GM23248 (cell line): ENCODE data around the gene ANO8. TPM values are rescaled to one million over a fixed set of nuclear protein-coding genes. Genes with fewer than 3 reads are reported as not detected.

Source experiments
- DNase-seq: peaks from one replicate; pipeline ENCODE4 v3.0.0-alpha.2; 2015
- H2AFZ ChIP-seq: fragments of 200-600 bp; sonication (generic); 2 replicates; pipeline ENCODE4 v1.6.1; 2016; ENCODE audit warnings: antibody characterized with exemption
- H3F3A ChIP-seq: fragments of 200-600 bp; sonication (generic); 2 replicates; pipeline ENCODE4 v1.6.1; 2016; ENCODE audit warnings: mild to moderate bottlenecking, antibody characterized with exemption, mixed run types; ENCODE audit not compliant: insufficient read depth
- H3K27ac ChIP-seq: fragments of 200-600 bp; sonication (generic); 2 replicates; pipeline ENCODE4 v1.5.1; 2016; ENCODE audit warnings: mild to moderate bottlenecking
- H3K27me3 ChIP-seq: fragments of 200-600 bp; sonication (generic); replicated peaks from 2 replicates; pipeline ENCODE4 v1.6.1; 2016; ENCODE audit warnings: mild to moderate bottlenecking; ENCODE audit not compliant: insufficient read depth
- H3K36me3 ChIP-seq: fragments of 200-600 bp; sonication (generic); 2 replicates; pipeline ENCODE4 v1.6.1; 2016; ENCODE audit warnings: low read depth, mild to moderate bottlenecking
- H3K4me1 ChIP-seq: fragments of 200-600 bp; sonication (generic); 2 replicates; pipeline ENCODE4 v1.6.1; 2016; ENCODE audit warnings: mild to moderate bottlenecking; ENCODE audit not compliant: insufficient read depth
- H3K4me2 ChIP-seq: fragments of 200-600 bp; sonication (generic); one replicate; pipeline ENCODE4 v1.6.1; 2016; ENCODE audit warnings: mild to moderate bottlenecking; ENCODE audit not compliant: unreplicated experiment
- H3K4me3 ChIP-seq: fragments of 200-600 bp; sonication (generic); 2 replicates; pipeline ENCODE4 v1.5.1; 2016; ENCODE audit warnings: mild to moderate bottlenecking
- H3K79me2 ChIP-seq: fragments of 200-600 bp; sonication (generic); 2 replicates; pipeline ENCODE4 v1.6.1; 2016; ENCODE audit warnings: mild to moderate bottlenecking; ENCODE audit not compliant: insufficient read depth
- H3K9ac ChIP-seq: fragments of 200-600 bp; sonication (generic); 2 replicates; pipeline ENCODE4 v1.6.1; 2016; ENCODE audit warnings: mild to moderate bottlenecking
- H3K9me2 ChIP-seq: fragments of 200-600 bp; sonication (generic); 2 replicates; pipeline ENCODE4 v1.6.1; 2016; ENCODE audit warnings: mixed run types, mild to moderate bottlenecking, moderate library complexity; ENCODE audit not compliant: insufficient read depth
- H3K9me3 ChIP-seq: fragments of 200-600 bp; sonication (generic); one replicate; pipeline ENCODE4 v1.6.1; 2017; ENCODE audit warnings: low read depth
- H4K20me1 ChIP-seq: fragments of 200-600 bp; sonication (generic); 2 replicates; pipeline ENCODE4 v1.6.0; 2016; ENCODE audit not compliant: insufficient read depth
- EZH2 ChIP-seq: fragments of 200-600 bp; sonication (generic); IDR thresholded peaks from 2 replicates; pipeline ENCODE4 v1.6.1; 2018; ENCODE audit warnings: antibody characterized with exemption, mild to moderate bottlenecking; ENCODE audit not compliant: insufficient read depth, poor library complexity, severe bottlenecking
- EZH2phosphoT487 ChIP-seq: fragments of 200-600 bp; sonication (generic); IDR thresholded peaks from 2 replicates; pipeline ENCODE4 v1.6.1; 2018; ENCODE audit warnings: antibody characterized with exemption, moderate library complexity, mild to moderate bottlenecking, low read depth; ENCODE audit not compliant: insufficient read depth
- WGBS, 2 experiments: methylation state at CpG; one replicate each; pipeline ENCODE4 v1.1.6; 2015 to 2017; ENCODE audit warnings: low lambda C conversion rate in 2 of 2, low coverage in 1 of 2; ENCODE audit errors: missing lambda C conversion rate in 2 of 2; 5-methylcytosine and 5-hydroxymethylcytosine counted together
- in situ Hi-C: fragments of 300-500 bp; cut with MboI; formaldehyde crosslinking; loops from 2 replicates; pipeline ENCODE4 v1.15.0; 2020
- polyA plus RNA-seq: library from polyadenylated mRNA; unstranded; fragments of >200 nt; fragmentation: Nextera tagmentation; extraction: Ambion mirVana; gene quantifications from 2 replicates; pipeline ENCODE4 v1.2.1, GENCODE V29; 2016
- total RNA-seq: library from RNA; depleted of rRNA; stranded (reverse); fragments of >200 nt; shearing (Covaris generic); gene quantifications from 2 replicates; pipeline ENCODE4 v1.2.3, GENCODE V29; 2014; rRNA removed

Gene ANO8
- total RNA-seq (2.8 and 4.0 TPM in 2 replicates), polyA plus RNA-seq (0.52 and 0.61 TPM in 2 replicates)

- H3K36me3 ChIP-seq, result no peaks in the 10 kb centered on the region
- TF ChIP-seq EZH2phosphoT487 (no peak), EZH2 (no peak)
- peak within 1 kb of the TSS; percentile 91 for H2AFZ ChIP-seq
- 3% methylated on average over 60 to 62 of the region's 86 CpGs for WGBS, 2 experiments
- no peak within 1 kb of the TSS for H3K27ac ChIP-seq
- no peaks in the 10 kb centered on the region for H3K9me2 ChIP-seq
- peak; percentile 99 for DNase-seq
- peak within 1 kb of the TSS; percentile 93 for H3K4me2 ChIP-seq
- H4K20me1 ChIP-seq, result no peaks in the 10 kb centered on the region
- peak within 1 kb of the TSS; percentile 77 for H3K4me3 ChIP-seq
- peaks cover 7% of the 10 kb centered on the region; the same call in 1 of the 2 replicates for H3K4me1 ChIP-seq
- H3K9me3 ChIP-seq, result no peaks in the 10 kb centered on the region
- H3F3A ChIP-seq, result peaks cover 11% of the 10 kb centered on the region; the same call in 1 of the 2 replicates
- no peaks in the 10 kb centered on the region for H3K79me2 ChIP-seq
- H3K9ac ChIP-seq, result peak within 1 kb of the TSS; percentile 63
- H3K27me3 ChIP-seq, result no peaks in the 10 kb centered on the region
- in situ Hi-C loops, result no loop called here
Observed at GRCh38 chr19:17334414-17335409, at the start of gene ANO8. TSS of gene ANO8 (minus strand) at chr19:17334855. CDS start at chr19:17334670, 185 bp downstream.

DNA sequence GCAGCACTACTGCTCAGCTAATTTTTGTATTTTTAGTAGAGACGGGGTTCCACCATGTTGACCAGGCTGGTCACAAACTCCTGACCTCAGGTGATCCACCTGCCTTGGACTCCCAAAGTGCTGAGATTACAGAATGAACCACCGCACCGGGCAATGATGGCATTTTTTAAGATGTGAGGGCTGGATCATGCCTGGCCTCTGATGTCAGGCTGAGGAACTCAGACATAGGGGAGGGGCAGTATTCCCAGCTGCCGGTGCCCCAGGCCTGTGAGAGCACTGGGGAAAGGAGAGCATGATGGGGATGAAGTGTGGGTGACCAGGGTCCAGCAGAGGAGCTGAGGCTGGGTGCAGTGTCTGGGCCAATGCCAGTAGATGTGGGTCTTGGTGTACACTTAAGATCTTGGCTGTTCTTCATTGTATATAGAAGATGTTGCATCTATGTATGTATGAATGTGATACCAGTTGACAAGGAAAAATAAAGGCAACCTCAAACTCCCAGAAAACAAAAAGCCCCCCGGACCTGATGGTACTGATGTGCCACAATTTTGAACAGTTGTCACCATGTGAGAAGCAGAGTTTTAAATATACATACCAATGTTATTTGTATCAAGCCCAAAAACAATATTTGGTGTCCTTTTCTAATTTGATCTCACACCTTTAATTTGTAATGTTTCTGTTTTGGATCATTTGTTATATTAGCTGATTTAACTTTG, 45.9 kb upstream of the ANO8 start:
- H3K9me2 ChIP-seq, result no peaks in the 10 kb centered on the region
- in situ Hi-C loops, result loop anchor here (5.0 to 10.0 kb wide), 2 partner anchors 33 to 76 kb away; partner anchors contain the start of genes ABHD8, DDA1 and MRPL34
- H3K27me3 ChIP-seq, result 0 out of 2 replicates have a peak, but pooled peaks cover 8% of the 10 kb centered on the region
- H2AFZ ChIP-seq, result no peak overlapping the region
- no peaks in the 10 kb centered on the region for H3F3A ChIP-seq
- H4K20me1 ChIP-seq, result no peaks in the 10 kb centered on the region
- peaks cover 5% of the 10 kb centered on the region; the same call in 1 of the 2 replicates for H3K4me1 ChIP-seq
- H3K79me2 ChIP-seq, result no peaks in the 10 kb centered on the region
- no peaks in the 10 kb centered on the region for H3K9me3 ChIP-seq
- H3K36me3 ChIP-seq, result no peaks in the 10 kb centered on the region
- H3K27ac ChIP-seq, result no peak overlapping the region
- H3K9ac ChIP-seq, result no peak overlapping the region
- 92 to 94% methylated on average over 5 of the region's 5 CpGs for WGBS, 2 experiments
- no peak for DNase-seq
- H3K4me2 ChIP-seq, result no peak overlapping the region
- TF ChIP-seq EZH2, result no peak
- TF ChIP-seq EZH2phosphoT487, result no peak
- no peak overlapping the region for H3K4me3 ChIP-seq

DNA sequence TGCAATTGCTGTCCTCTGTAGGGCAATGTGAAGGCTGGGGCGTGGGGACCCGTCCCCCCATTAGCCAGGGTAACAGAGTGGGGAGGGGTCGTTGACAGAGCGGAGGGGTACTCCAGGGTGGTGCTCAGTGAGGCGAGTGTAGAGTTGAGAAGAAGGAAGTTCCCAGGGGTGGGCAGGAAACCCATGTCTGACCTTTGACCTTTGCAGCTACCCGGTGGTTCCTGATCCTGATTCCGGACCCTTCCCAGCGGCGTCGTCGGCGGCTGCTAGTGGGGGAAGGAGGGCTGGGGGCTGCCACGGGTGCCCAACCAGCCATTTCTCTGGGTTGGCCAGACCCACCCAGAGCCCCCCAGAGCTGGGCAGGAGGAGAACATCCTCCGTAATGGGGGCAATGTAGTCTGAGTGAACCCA, 44.6 kb upstream of the ANO8 start:
- 49 to 59% methylated on average over 13 to 14 of the region's 14 CpGs for WGBS, 2 experiments
- Histone ChIP-seq H3K36me3 (no peaks in the 10 kb centered on the region), H3K4me2 (no peak overlapping the region), H3K79me2 (no peaks in the 10 kb centered on the region), H2AFZ (no peak overlapping the region), H3F3A (no peaks in the 10 kb centered on the region), H4K20me1 (no peaks in the 10 kb centered on the region), H3K9ac (no peak overlapping the region), H3K9me3 (no peaks in the 10 kb centered on the region), H3K27ac (no peak overlapping the region), H3K9me2 (no peaks in the 10 kb centered on the region), H3K4me3 (no peak overlapping the region), H3K27me3 (0 out of 2 replicates have a peak, but pooled peaks cover 8% of the 10 kb centered on the region), H3K4me1 (peaks cover 5% of the 10 kb centered on the region; the same call in 1 of the 2 replicates)
- in situ Hi-C loops, result no loop called here
- no peak for TF ChIP-seq EZH2
- TF ChIP-seq EZH2phosphoT487, result no peak
- no peak for DNase-seq

DNA sequence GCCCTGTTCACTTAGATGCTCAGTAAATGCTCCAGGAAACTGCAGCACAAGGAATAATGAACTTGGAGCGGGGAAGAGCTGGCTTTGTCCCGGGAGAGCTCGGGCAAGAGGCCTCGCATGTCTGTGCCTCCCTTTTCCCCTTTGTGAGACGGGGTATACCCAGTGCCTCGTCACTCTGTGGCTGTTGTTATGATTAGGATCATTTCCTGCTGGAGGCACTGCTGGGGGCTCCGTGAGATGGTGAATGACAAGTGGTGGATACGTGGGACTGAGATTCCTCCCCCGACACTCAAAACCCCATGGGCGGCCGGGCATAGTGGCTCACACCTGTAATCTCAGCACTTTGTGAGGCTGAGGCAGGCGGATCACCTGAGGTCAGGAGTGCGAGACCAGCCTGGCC, 43.6 kb upstream of the ANO8 start:
- H3K4me2 ChIP-seq, result no peak overlapping the region
- H3K9me3 ChIP-seq, result no peaks in the 10 kb centered on the region
- WGBS, 2 experiments, result 66 to 72% methylated on average over 13 of the region's 13 CpGs
- in situ Hi-C loops, result no loop called here
- DNase-seq, result no peak
- H4K20me1 ChIP-seq, result no peaks in the 10 kb centered on the region
- no peak overlapping the region for H3K27ac ChIP-seq
- H3K9me2 ChIP-seq, result no peaks in the 10 kb centered on the region
- H3K9ac ChIP-seq, result no peak overlapping the region
- TF ChIP-seq EZH2phosphoT487, result no peak
- TF ChIP-seq EZH2, result no peak
- H3K27me3 ChIP-seq, result 0 out of 2 replicates have a peak, but pooled peaks cover 8% of the 10 kb centered on the region
- H3K4me1 ChIP-seq, result peaks cover 5% of the 10 kb centered on the region; the same call in 1 of the 2 replicates
- H3K36me3 ChIP-seq, result no peaks in the 10 kb centered on the region
- H3K4me3 ChIP-seq, result no peak overlapping the region
- no peaks in the 10 kb centered on the region for H3F3A ChIP-seq
- H3K79me2 ChIP-seq, result no peaks in the 10 kb centered on the region
- no peak overlapping the region for H2AFZ ChIP-seq
